GM12878 (cell line): ENCODE measurements around the gene PLCG2.

ENCODE experiments used
- BHLHE40 ChIP-seq, 2 experiments: fragments of 450-650 bp in 1 of 2; IDR thresholded peaks; 2 replicates each; pipeline ENCODE4 v1.6.1; 2011 to 2017; ENCODE audit warnings: low read depth in 2 of 2, borderline replicate concordance in 1 of 2, improper control_type of control experiment in 1 of 2, low read length in 1 of 2, mild to moderate bottlenecking in 1 of 2
- CBX5 ChIP-seq: sonication (generic); IDR thresholded peaks from 2 replicates; pipeline ENCODE4 v1.6.1; 2016; ENCODE audit warnings: low read depth, moderate library complexity, mild to moderate bottlenecking, inconsistent platforms
- CEBPB ChIP-seq, 2 experiments: fragments of 150-350 bp in 1 of 2; IDR thresholded peaks; 2 replicates each; pipeline ENCODE4 v1.6.1; 2012 to 2014; ENCODE audit warnings: low read depth in 2 of 2, low read length in 2 of 2, borderline replicate concordance in 1 of 2, inconsistent platforms in 1 of 2
- CTCF ChIP-seq, 3 experiments: IDR thresholded peaks in 2 of 3; conservative IDR thresholded peaks in 1 of 3; 2 replicates each; pipeline ENCODE4 v1.5.1; 2011; ENCODE audit warnings: low read depth in 3 of 3, low read length in 3 of 3, mild to moderate bottlenecking in 3 of 3, control low read depth in 2 of 3, moderate library complexity in 2 of 3, inconsistent platforms in 1 of 3, mixed read lengths in 1 of 3; ENCODE audit not compliant: control insufficient read depth in 2 of 3, insufficient read depth in 1 of 3; ENCODE audit errors: extremely low read depth in 1 of 3
- ESRRA ChIP-seq: IDR thresholded peaks from 2 replicates; pipeline ENCODE4 v1.6.1; 2012; ENCODE audit warnings: mild to moderate bottlenecking, low read length, improper control_type of control experiment
- IKZF1 ChIP-seq: fragments of 450-650 bp; conservative IDR thresholded peaks from 2 replicates; pipeline ENCODE4 v1.6.1; 2017; ENCODE audit warnings: antibody characterized with exemption, mild to moderate bottlenecking
- POLR2AphosphoS5 ChIP-seq: IDR thresholded peaks from 2 replicates; pipeline ENCODE4 v1.6.1; 2011; ENCODE audit warnings: mild to moderate bottlenecking, low read length, inconsistent platforms
- POU2F2 ChIP-seq: IDR thresholded peaks from 3 replicates; pipeline ENCODE4 v1.6.1; 2011; ENCODE audit warnings: low read depth, mild to moderate bottlenecking, low read length, borderline replicate concordance
- TCF12 ChIP-seq: IDR thresholded peaks from 2 replicates; pipeline ENCODE4 v1.6.1; 2011; ENCODE audit warnings: low read depth, mild to moderate bottlenecking, low read length
- TCF7 ChIP-seq: IDR thresholded peaks from 2 replicates; pipeline ENCODE4 v1.6.1; 2014; ENCODE audit warnings: antibody characterized with exemption, borderline replicate concordance

- TF ChIP-seq POLR2AphosphoS5 (no peak), IKZF1 (no peak), CTCF (IDR thresholded peaks at IDR 0.05 in 2 of 3, conservative IDR thresholded peaks at IDR 0.05 in 1 of 3; ENCODE audit: control insufficient read depth in 2 of 3, extremely low read depth in 1 of 3, insufficient read depth in 1 of 3, low read depth in 3 of 3, low read length in 3 of 3) (no peak), CBX5 (no peak), BHLHE40 (IDR thresholded peaks at IDR 0.05; ENCODE audit: borderline replicate concordance in 1 of 2, low read depth in 2 of 2, low read length in 1 of 2) (no peak), ESRRA (no peak), TCF12 (no peak), CEBPB (IDR thresholded peaks at IDR 0.05; ENCODE audit: borderline replicate concordance in 1 of 2, low read depth in 2 of 2, low read length in 2 of 2) (no peak), POU2F2 (no peak), TCF7 (no peak)
Observed at GRCh38 chr16:81956213-81956948, 177.3 kb downstream of the PLCG2 start.
